HG02588 (cell line): Measurements from ENCODE around the gene SMOC2.
"Not testable (repeated sequence)": the region's sequence is repeated elsewhere in the genome, so short reads cannot be mapped to it uniquely, and the experiment has no call there.

Source experiments
- ATAC-seq: cut with Tn5 transposase; IDR thresholded peaks from one replicate; pipeline ENCODE4 v1.9.1; 2021; ENCODE audit warnings: mild to moderate bottlenecking, moderate library complexity; ENCODE audit not compliant: unreplicated experiment

SMOC2 gene

DNA sequence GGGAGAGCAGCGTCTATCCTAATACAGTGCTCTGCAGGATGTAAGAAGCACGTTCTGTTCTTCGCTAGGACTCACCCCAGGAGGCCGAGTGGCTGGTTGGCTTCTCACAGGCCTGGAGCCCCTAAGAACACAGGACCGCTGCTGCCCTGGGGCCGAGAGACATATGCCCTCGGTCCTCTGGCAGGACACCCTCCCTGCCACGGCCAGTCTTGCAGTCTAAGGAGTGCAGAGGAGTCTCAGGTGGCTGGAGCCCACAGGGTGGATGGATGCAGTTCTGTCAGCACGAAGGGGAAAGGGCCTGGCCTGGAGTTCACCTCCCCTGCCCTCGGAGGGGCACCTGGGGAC is 96.5 kb downstream of the SMOC2 start:
- ATAC-seq, result no peak

DNA sequence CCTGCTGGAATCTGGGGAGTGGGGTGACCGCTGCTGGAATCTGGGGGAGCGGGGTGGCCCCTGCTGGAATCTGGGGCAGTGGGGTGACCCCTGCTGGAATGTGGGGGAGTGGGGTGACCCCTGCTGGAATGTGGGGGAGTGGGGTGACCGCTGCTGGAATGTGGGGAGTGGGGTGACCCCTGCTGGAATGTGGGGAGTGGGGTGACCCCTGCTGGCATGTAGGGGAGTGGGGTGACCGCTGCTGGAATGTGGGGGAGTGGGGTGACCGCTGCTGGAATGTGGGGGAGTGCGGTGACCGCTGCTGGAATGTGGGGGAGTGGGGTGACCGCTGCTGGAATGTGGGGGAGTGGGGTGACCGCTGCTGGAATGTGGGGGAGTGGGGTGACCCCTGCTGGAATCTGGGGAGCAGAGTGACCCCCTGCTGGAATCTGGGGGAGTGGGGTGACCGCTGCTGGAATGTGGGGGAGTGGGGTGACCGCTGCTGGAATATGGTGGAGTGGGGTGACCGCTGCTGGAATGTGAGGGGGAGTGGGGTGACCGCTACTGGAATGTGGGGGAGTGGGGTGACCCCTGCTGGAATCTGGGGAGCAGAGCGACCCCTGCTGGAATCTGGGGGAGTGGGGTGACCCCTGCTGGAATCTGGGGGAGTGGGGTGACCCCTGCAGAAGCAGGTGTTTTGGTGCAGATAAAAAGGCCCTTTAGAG is 97.4 kb downstream of the SMOC2 start:
- ATAC-seq, result not testable (repeated sequence)

DNA sequence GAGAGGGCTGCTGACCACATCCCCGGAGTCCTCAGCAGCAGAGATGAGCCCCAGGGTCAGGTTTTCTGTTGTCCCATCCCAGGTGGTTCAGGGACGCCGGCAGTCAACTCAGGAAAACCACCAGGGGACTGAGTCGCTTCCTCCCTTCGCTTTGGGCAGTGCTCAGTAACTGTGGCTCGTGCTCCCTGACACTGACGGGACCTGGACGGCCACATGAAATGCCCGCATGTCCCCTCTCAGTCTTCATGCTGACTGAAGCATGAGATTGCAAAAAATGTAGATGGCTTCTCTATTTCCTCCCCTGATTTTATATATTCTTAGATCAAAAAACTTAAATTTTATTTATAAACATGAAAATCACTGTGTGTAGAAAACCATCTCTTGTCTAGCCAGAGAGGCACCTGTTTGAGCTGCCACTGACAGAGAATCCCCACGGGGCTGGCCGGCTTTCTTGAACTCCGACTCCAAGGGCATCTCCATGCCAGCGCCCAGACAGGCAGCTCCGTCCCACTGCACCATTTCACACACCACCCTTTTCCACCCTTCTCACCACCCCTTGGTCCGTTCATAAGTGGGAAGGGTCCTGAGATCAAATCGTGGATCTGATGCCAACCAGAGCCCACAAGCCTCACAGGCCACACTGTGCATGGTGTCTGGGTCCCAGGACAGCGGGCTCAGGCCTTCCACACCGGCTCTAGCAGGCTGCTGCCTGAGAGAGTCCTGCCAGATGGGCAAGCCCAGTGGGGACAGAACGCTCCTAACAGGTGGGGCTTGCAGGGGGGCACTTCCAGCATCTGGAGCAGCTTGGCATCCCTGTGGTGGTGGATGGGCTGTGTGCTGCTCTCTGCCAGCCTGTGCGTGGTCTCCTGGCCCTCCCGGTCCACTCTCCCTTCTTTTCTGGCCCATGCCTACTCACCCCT is 98.2 kb downstream of the SMOC2 start:
- no peak for ATAC-seq

DNA sequence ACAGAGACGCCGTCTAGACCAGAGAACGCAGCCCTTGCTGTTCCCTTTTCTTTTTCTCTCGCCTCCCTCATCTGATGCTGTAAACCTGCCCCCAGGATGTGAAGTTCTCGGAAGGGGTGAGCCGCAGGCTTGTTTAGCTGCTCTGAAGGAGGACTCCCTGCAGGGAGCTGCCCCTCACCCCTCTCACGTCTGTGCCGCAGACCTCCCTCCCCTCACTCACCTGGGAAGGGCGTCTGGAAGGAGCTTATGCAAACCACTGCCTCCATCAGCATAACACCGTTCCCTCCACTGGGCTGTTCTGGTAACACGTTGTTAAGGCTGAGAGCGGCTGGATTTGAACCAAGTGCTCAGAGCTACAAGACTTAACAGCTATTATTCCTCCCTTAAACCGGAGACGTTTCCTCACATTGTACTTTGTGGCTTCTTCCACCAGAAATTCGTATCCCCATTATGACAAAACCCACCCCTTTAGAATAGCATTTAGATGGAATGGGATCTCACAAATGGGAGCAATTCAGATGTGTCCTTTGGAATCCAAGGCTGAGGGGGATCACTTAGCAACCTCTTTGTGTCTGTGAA is 99.8 kb downstream of the SMOC2 start:
- ATAC-seq, result no peak

DNA sequence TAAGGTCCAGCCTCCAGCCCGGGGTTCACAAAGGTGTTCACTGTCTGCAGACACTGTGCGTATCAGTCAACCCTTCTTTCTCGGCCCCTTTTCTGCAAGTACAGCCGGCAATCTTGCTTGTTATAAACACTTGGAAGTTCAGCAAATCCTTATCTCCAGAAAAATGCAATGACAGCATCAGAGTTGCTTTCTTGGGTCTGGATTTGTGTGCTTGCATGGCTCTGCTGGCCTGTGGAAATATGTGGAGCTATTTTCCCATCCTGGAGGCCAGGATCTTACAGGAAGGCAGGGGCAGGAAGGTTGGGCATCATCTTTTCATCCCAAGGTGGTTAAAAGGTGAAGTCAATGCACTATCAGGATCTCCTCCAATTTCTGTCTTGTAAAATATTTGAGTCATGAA is 100.3 kb downstream of the SMOC2 start:
- no peak for ATAC-seq

DNA sequence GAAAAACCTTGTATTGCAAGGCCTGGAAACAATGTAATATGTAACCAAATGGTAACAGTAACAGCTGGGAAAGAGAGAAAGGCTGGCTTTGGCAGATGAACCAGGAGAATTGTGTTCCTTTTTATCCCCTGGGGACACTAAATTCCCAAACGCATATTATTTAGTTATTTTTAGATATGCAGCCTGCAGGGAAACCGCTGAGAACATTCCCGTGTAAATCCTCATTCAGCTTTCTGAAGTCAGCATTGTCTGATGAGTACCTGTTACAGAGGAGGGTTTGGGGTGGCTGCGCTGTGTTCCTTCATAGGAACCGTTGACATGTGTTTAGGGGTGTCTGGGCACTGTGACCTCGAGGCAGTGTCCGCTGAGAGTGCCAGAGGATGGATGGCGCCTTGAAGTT is 101.3 kb downstream of the SMOC2 start:
- ATAC-seq, result no peak

DNA sequence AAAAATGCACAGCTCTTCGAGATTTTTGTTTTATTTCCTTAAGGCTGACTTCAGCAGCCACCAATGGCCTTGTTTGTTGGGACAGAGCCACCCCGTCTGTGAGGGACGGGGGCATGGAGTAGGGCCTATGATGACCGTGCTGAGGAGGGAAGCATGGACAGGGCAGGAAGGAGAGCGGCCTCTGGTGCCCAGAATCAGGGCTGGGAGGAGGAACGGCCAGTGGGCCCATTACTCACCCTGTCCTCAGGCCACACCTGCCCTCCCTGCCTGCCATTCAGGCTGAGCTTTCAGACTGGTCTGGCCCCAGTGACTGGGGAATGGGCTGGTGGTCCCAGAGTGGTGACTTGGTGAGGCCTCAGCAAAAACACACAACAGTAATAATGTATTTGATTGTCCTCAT is 104.4 kb downstream of the SMOC2 start:
- no peak for ATAC-seq

DNA sequence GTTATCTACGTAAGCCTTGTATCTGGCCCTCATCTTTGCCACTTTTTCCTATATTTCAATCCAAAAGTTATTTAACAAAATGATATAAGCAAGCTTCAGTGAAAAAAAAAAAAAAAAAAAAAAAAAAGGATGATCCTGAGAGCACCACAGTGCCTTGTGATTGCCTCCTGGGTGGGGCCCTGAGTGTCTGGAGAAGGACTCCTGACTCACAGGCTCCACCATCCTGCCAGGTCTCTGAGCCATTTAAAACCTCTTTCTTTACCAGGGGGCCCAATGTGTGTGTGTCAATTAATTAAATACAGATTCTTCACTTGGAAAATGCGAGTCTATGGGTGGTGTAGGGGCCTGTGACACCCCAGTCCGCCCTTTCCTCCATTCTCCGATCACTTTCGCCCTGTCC is 105.2 kb downstream of the SMOC2 start:
- no peak for ATAC-seq

DNA sequence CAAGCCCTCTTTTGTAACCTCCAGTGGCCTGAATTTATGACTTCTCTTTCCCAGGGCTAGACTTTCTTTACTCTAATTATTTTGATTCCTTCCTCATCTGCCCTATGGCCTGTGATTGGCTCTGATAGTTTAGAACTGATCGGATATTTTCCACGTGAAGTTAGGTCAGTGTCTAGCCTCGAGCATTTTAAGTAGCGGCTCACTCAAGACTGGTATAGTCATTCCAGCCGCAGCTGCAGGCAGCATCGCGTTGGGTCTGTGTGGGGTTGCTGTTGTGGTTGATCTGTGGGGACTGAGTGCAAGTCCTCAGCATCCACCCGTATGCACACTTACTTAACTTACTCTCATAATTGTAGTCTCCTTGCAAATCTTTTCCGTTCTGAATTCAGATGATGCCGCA is 105.7 kb downstream of the SMOC2 start:
- no peak for ATAC-seq

DNA sequence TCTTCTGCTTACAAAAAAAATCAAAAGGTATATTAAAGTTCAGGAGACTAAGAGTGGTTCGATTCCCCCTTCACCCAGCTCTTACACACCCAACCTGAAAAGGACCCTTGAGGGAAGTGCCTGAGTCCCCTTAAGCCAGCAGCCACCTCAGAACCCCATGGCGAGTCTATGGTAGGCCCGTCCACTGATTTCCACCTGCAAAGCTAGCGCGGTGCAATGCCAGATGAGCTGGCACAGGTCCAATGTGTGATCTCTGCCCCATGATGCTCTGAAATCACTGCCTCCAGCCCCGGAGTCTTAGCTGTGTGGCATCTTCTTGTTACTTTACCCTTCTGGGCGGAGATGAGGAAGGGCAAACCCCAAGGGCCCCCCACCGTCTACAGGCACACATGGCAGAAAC is 109.3 kb downstream of the SMOC2 start:
- no peak for ATAC-seq

DNA sequence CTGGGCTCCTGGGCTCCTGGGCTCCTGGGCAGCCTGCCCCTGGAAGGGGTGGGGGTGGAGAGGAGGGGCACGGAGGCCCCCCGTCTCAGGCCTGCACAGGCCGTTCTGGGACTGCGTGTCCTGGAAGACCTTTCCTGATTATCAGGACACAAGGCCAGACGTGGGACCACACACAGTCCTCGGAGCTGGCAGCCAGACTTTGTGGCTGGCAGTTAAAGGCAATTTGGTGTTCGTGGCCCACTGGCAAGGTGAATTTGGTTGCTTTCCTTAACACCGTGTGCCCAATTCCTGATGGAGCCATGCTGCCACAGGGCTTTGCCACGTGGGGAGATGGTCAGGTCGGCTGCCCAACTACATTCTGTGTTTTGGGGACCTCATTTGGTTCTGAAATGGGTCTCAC is 113.5 kb downstream of the SMOC2 start:
- no peak for ATAC-seq

DNA sequence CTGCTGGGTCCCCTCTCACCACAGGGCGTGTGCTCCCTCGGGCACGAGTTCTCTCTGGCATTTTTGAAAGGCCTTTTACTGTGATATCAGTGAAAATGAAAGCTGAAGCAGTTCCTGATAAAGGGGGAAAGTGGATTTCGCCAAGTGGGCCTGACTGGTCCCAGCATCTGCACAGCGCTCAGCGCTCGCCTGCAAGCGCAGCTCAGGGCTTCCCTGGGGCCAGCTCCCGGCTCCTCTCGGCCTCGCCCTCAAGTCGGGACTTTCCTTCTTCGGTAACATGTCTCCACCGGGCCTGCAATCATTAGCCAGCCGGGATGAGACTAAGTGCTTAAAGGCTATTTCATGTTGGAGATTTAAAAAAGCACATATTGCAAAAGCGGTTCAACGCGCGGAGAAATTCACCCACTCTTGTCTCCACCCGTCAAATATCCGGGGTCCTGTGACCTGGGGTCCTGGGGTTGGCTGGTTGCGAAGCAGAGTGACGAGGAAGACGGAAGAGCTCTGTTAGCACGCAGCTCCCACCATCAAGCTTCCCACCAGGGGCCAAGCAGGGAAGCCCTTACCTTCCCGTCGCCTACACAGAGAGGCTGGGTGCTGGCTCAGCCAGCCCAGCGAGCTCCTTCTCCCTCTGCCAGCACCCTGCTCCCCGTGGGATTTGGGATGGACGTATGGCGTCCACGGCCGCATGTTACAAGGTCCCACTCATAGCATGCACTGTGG is 114.1 kb downstream of the SMOC2 start:
- ATAC-seq, result no peak

DNA sequence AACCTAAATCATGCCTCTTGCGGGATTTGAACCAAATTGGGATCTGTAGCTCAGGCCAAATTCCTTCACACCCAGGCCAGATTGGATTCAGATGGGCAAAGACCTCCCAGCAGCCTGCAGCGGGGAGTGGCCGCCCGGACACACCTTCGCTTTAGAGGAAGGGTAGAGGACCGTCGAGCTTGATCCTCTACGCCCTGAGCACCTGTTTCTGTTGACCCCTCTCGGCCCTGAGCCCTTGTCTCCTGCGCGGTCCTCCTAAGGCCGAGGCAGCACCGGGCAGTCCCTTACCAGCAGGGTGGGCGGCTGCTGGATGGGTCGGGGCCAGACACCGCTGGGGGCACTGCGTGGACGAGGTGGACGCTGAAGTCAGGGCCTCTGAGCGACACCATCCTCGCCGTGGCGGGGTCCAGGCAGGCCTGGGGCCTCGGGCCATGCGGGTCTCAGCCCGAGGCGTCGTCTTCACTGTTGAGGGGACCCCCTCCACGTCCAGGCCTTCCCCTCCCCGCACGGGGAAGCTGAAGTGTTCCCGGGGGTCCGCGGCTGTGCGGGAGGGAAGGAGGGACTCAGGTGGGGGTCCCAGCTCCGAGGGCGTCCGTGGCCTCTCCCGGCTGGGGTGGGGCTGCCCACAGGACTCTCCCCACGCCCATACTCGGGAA is 114.8 kb downstream of the SMOC2 start:
- ATAC-seq, result no peak

DNA sequence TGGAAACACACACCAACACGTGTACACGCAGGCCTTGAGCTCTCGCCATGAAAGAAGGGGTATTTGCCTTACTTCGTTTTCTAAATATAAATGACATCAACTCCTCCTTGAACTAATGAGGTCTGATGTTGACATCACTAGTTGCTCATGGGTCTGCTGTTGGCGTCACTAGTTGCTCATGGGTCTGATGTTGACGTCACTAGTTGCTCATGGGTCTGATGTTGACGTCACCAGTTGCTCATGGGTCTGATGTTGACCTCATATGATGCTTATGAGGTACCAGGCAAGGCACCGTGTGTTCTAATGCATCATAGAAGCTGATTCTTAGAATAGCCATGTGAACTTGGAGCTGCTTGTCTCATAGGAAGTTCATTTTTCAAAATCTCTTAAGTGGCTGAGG is 116.5 kb downstream of the SMOC2 start:
- no peak for ATAC-seq

DNA sequence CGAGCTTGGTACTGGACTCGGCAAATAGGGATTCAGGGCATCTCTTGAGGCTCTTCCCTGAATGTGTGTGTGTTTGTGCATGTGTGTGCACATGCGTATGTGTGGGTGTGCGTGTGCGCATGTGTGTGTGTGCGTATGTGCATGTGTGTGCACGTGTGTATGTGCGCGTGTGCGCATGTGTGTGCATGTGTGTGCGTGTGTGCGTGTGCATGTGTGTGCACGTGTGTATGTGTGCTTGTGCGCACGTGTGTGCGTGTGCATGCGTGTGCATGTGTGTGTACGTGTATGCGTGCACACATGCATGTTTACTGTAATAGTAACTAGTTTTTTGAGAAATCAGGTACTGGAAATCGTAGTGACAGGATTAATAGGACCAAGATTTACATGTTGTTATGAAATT is 117.7 kb downstream of the SMOC2 start:
- no peak for ATAC-seq

DNA sequence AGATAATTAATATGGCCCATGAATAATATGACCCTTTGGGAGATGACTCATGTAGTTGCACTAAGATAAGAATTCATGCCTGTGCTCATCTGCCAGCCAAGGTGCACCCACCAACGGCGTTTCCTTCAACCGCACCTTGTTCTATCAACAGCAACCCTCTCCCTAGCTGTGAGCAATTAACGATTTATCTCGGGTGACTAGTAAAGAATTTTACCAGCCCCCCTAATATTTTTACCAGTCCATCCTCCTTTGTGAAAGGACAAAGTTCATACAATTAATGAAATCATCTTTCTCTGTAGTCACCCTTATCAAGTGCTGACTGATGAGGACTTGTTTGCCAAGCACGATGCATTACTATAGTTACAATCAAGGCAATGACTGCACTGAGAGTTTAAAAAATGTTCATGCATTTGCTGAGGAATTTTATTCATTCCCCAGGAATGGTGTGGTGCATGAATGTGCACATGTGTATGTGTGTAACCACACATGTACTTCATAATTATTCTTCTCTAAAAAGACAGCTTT is 118.7 kb downstream of the SMOC2 start:
- no peak for ATAC-seq

DNA sequence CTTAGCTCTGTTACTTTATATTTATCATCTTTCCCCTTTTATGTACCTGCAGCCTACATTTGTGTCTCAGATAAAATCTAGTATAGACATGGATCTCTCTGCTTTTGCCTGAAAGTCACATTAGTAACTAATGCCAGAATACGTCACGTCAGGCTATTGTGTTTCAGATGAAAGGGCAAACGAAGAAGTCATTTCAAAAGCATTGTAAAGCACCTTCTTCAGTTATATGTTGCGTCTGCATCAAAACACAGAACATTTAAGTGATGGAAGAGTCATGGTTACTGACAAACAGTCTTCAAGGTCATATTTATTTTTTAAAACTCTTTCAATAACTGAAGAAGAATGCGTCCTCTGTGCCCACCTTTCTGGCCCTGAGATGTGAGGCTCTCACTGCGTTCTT is 119.1 kb downstream of the SMOC2 start:
- no peak for ATAC-seq

DNA sequence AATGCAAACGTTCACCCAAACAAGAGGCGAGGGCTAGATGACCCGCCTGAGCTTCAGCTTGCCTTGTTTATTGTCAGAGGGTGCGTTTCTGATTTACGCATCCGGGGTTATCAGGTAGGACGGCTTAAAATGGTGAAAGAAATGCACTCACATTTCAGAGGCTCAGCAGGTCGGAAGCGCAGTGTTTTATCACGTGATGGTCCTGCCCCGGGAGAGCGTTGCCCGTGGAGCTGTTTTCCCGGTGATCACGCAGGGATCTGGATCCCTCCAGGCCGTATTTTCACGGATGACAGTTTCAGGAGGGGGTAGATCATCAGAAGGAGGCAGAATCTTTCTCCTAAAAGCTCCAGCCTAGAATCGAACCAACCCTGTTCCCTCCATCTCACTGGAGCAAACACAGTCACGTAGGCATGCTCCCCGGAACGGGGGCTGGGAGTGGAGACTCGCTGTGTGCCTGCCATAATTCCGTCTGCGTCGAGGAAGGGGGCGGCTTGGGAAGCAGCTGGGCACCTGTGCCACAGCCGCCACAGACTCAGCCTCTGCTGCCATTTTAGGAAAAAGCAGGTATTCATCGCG is 121.7 kb downstream of the SMOC2 start:
- ATAC-seq, result no peak

DNA sequence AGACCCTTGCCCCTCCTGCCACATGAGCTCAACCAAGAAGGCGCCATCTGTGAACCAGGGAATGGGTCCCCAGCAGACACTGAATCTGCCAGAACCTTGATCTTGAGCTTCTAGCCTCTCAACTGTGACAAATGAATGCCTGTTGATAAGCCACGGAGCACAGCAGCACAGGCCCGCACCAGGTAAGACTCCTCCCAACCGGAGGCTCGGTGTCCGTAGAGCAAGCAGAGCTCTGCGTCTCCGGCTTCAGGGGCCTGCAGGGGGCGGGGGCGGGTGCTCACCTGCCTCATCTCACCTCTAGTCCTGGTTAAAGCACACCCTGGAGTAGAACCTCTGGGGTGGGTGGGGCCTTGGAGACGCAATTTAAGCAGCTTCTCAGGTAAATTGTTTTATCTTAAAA is 122.7 kb downstream of the SMOC2 start:
- no peak for ATAC-seq

DNA sequence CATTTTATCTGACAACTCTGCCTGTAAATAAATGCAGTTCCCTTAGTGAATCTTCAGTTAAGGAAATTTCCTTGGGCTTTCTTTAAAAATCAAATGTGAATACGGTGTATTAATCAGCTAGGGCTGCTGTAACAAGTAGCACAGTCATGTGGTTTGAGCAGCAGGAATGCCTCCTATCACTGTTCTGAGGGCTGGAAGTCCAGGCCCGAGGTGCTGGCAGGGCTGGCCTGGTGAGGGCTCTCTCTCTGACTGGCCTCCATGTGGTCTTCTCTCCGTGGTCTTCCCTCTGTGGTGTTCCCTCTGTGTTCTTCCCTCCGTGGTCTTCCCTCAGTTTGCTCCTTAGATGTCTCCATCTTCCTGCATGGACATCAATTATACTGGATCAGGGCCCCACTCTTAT is 124.1 kb downstream of the SMOC2 start:
- no peak for ATAC-seq
